A549 (cell line): ENCODE data around the gene RASSF4. TPM values are rescaled to one million over a fixed set of nuclear protein-coding genes. Genes with fewer than 3 reads are reported as not detected.

ENCODE experiments used
- ATAC-seq, 2 experiments: fragments of 200-7000 bp in 1 of 2; fragments of >200 bp in 1 of 2; cut with Nextera tagmentation in 1 of 2; cut with Tn5 transposase in 1 of 2; 3 replicates each; pipeline versions ENCODE4 v1.8.0 to v1.9.1; 2018 to 2020; ENCODE audit warnings: mild to moderate bottlenecking in 1 of 2, moderate library complexity in 1 of 2
- CTCF ChIA-PET: fragments of 300-600 bp; sonication (Branson Sonifier 250); formaldehyde crosslinking; extraction: SDS; loops from one replicate; lab custom pipeline; 2021; ENCODE audit warnings: antibody characterized with exemption, inconsistent platforms; lab: Yijun Ruan, JAX
- POLR2A ChIA-PET: fragments of 350-600 bp; formaldehyde crosslinking; extraction: SDS; loops from one replicate; lab custom pipeline; 2021; ENCODE audit warnings: antibody characterized with exemption, inconsistent platforms; lab: Yijun Ruan, JAX
- DNase-seq, 2 experiments: peaks; one replicate each; pipeline versions ENCODE4 v3.0.0 to v3.0.0-alpha.2; 2011 to 2016; ENCODE audit warnings: low read depth in 1 of 2, low spot score in 1 of 2
- FAIRE-seq: peaks from 2 replicates; lab custom pipeline; 2011; peaks lifted over from hg19 to GRCh38; lab: Jason Lieb, UNC
- H3K27ac ChIP-seq, 2 experiments: fragments of >200 bp; sonication (Bioruptor Twin); formaldehyde crosslinking; 3 replicates each; pipeline ENCODE4 v1.5.1; 2016 to 2017
- H3K4me1 ChIP-seq: fragments of >200 bp; sonication (Bioruptor Twin); formaldehyde crosslinking; 3 replicates; pipeline ENCODE4 v1.6.1; 2016
- H3K4me2 ChIP-seq: fragments of >200 bp; sonication (Bioruptor Twin); formaldehyde crosslinking; 3 replicates; pipeline ENCODE4 v1.6.1; 2016
- H3K4me3 ChIP-seq: fragments of >200 bp; sonication (Bioruptor Twin); formaldehyde crosslinking; 3 replicates; pipeline ENCODE4 v1.5.1; 2016
- H3K9me3 ChIP-seq: fragments of >200 bp; sonication (Bioruptor Twin); formaldehyde crosslinking; 3 replicates; pipeline ENCODE4 v1.6.1; 2016
- BHLHE40 ChIP-seq: IDR thresholded peaks from 2 replicates; pipeline ENCODE4 v1.6.1; 2012; ENCODE audit warnings: low read depth, low read length, inconsistent platforms
- ELK1 ChIP-seq: fragments of 150-350 bp; IDR thresholded peaks from 2 replicates; pipeline ENCODE4 v1.6.1; 2014; ENCODE audit warnings: low read depth, mild to moderate bottlenecking, low read length
- EP300 ChIP-seq, 2 experiments: fragments of >200 bp; sonication (Bioruptor Twin); formaldehyde crosslinking; IDR thresholded peaks; 2 replicates in 1 of 2; 3 replicates in 1 of 2; pipeline ENCODE4 v1.6.1; 2016 to 2017
- GATA3 ChIP-seq: IDR thresholded peaks from 2 replicates; pipeline ENCODE4 v1.6.1; 2012; ENCODE audit warnings: borderline replicate concordance
- HDAC2 ChIP-seq: fragments of 200-600 bp; sonication (generic); IDR thresholded peaks from 2 replicates; pipeline ENCODE4 v1.6.1; 2016
- HOXA7 ChIP-seq: fragments of 250-450 bp; sonication (Bioruptor Pico); IDR thresholded peaks from 2 replicates; pipeline ENCODE4 v1.5.0; 2020; ENCODE audit warnings: mild to moderate bottlenecking, moderate library complexity
- HOXB5 ChIP-seq: fragments of 250-450 bp; sonication (Bioruptor Pico); IDR thresholded peaks from 2 replicates; pipeline ENCODE4 v1.5.0; 2020; ENCODE audit warnings: mild to moderate bottlenecking, moderate library complexity
- KDM5A ChIP-seq: fragments of 200-600 bp; sonication (generic); IDR thresholded peaks from 2 replicates; pipeline ENCODE4 v1.6.1; 2016; ENCODE audit warnings: antibody characterized with exemption, mild to moderate bottlenecking
- NR3C1 ChIP-seq: fragments of >200 bp; sonication (Bioruptor Twin); formaldehyde crosslinking; IDR thresholded peaks from 3 replicates; pipeline ENCODE4 v1.6.1; 2017
- PHF8 ChIP-seq: fragments of 200-600 bp; sonication (generic); IDR thresholded peaks from 2 replicates; pipeline ENCODE4 v1.6.1; 2016; ENCODE audit warnings: low read depth, mild to moderate bottlenecking, antibody characterized with exemption, moderate library complexity, borderline replicate concordance
- RFX5 ChIP-seq: fragments of 450-650 bp; IDR thresholded peaks from 2 replicates; pipeline ENCODE4 v1.7.1; 2014; ENCODE audit warnings: antibody characterized with exemption, mild to moderate bottlenecking, moderate library complexity
- RNF2 ChIP-seq: fragments of 200-600 bp; sonication (generic); IDR thresholded peaks from 2 replicates; pipeline ENCODE4 v1.6.1; 2016; ENCODE audit warnings: low read depth, mild to moderate bottlenecking, antibody characterized with exemption, moderate library complexity, borderline replicate concordance
- SMC3 ChIP-seq: fragments of >200 bp; sonication (Bioruptor Twin); formaldehyde crosslinking; IDR thresholded peaks from 3 replicates; pipeline ENCODE4 v1.6.1; 2018; ENCODE audit warnings: inconsistent platforms
- USF2 ChIP-seq: fragments of 450-650 bp; IDR thresholded peaks from 2 replicates; pipeline ENCODE4 v1.6.1; 2014; ENCODE audit warnings: antibody characterized with exemption
- ZNF302 ChIP-seq: fragments of 250-450 bp; sonication (Bioruptor Pico); IDR thresholded peaks from 2 replicates; pipeline ENCODE4 v1.9.0; 2021; ENCODE audit warnings: inconsistent platforms, mild to moderate bottlenecking, moderate library complexity
- WGBS: methylation state at CpG from one replicate; pipeline ENCODE4 v1.1.6; 2017; ENCODE audit errors: missing lambda C conversion rate; 5-methylcytosine and 5-hydroxymethylcytosine counted together
- polyA plus RNA-seq, 4 experiments: library from polyadenylated mRNA; depleted of rRNA in 3 of 4; stranded (reverse); fragments of >200 nt; fragmentation: RNase III in 1 of 4; extraction: RNeasy Plus Mini Kit Qiagen cat#74134 plus additional on column Dnase treatment in 1 of 4; gene quantifications; 2 replicates in 3 of 4; 3 replicates in 1 of 4; pipeline ENCODE4 v1.2.3, GENCODE V29; 2011 to 2017
- TF ChIP-seq, protein P1 (sequence below): fragments of >200 bp; sonication (Bioruptor Twin); formaldehyde crosslinking; IDR thresholded peaks from 3 replicates; pipeline ENCODE4 v1.6.1; 2016

Gene RASSF4
- polyA plus RNA-seq, 2 of the 4 experiments (the other 2 are of a cell fraction): 1.9 to 2.2 TPM

DNA sequence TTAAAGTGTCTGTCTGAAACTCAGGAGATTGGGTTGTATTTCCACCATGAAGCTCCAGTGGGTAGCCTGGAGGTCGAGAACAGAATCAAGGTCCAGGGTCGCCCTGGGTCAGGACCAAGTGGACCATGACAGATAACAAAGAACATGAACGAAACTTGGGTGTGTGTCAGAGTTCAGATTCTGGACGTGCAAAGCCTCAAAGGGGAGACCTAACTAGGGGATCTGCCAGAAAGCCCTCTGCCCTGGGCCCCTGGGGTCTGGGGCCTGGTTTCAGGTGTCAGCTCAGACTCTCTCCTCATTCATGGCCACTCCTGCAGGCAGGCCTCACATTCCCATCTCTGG lies 1.6 kb downstream of the RASSF4 start:
- H3K4me1 ChIP-seq: peaks cover 15% of the 10 kb centered on the region; the same call in 2 of the 3 replicates
- TF ChIP-seq, protein P1, sequence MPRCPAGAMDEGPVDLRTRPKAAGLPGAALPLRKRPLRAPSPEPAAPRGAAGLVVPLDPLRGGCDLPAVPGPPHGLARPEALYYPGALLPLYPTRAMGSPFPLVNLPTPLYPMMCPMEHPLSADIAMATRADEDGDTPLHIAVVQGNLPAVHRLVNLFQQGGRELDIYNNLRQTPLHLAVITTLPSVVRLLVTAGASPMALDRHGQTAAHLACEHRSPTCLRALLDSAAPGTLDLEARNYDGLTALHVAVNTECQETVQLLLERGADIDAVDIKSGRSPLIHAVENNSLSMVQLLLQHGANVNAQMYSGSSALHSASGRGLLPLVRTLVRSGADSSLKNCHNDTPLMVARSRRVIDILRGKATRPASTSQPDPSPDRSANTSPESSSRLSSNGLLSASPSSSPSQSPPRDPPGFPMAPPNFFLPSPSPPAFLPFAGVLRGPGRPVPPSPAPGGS: no peak
- DNase-seq (no peak), FAIRE-seq (no peak), ATAC-seq (no peak)
- no peak overlapping the region for H3K4me2 ChIP-seq
- ChIA-PET CTCF (interaction anchor here (0.8 to 4.7 kb wide), 5 partner anchors 11 to 34 kb away, joined by 3 to 22 read pairs (median 5); no protein-coding TSS in a partner anchor), POLR2A (no interaction called here)
- no peaks in the 10 kb centered on the region for H3K9me3 ChIP-seq
- H3K27ac ChIP-seq: no peak overlapping the region
- no peak overlapping the region for H3K4me3 ChIP-seq
- 85% methylated on average over 3 of the region's 4 CpGs for WGBS

- Histone ChIP-seq H3K27ac (no peak overlapping the region), H3K4me3 (no peak overlapping the region), H3K9me3 (no peaks in the 10 kb centered on the region), H3K4me2 (no peak overlapping the region), H3K4me1 (peaks cover 19% of the 10 kb centered on the region; the same call in 2 of the 3 replicates)
- WGBS: 84% methylated on average over 11 of the region's 11 CpGs
- ChIA-PET CTCF (interaction anchor here (0.5 to 4.7 kb wide), 9 partner anchors 9 to 1411 kb away, joined by 3 to 22 read pairs (median 5); partner anchors contain the start of gene DEPP1), POLR2A (interaction anchor here (0.6 to 1.5 kb wide), 2 partner anchors 14 to 24 kb away, joined by 3 to 8 read pairs; no protein-coding TSS in a partner anchor)
- no peak for ATAC-seq
- no peak for FAIRE-seq
- DNase-seq: no peak
- no peak for TF ChIP-seq PHF8
- TF ChIP-seq GATA3: no peak
- no peak for TF ChIP-seq HOXB5 (CRISPR knock-in tag)
- TF ChIP-seq ZNF302: no peak
- no peak for TF ChIP-seq KDM5A
- TF ChIP-seq BHLHE40: no peak
- TF ChIP-seq ELK1: no peak
- TF ChIP-seq HDAC2: no peak
Observed at GRCh38 chr10:44961931-44962750, 2.5 kb downstream of the RASSF4 start.

- FAIRE-seq (no peak), ATAC-seq (no peak), DNase-seq (no peak)
- Histone ChIP-seq H3K4me2 (no peak overlapping the region), H3K4me3 (no peak overlapping the region), H3K4me1 (peaks cover 18% of the 10 kb centered on the region; the same call in 2 of the 3 replicates), H3K27ac (peak overlapping the region in 1 of 2 experiments; percentile 46; a peak in 1 of 6 replicates), H3K9me3 (no peaks in the 10 kb centered on the region)
- 85% methylated on average over 19 of the region's 19 CpGs for WGBS
- no peak for TF ChIP-seq RFX5
- TF ChIP-seq EP300 (IDR thresholded peaks at IDR 0.05): no peak
- no peak for TF ChIP-seq SMC3
- no peak for TF ChIP-seq PHF8
- no peak for TF ChIP-seq USF2
- no peak for TF ChIP-seq ZNF302
- no peak for TF ChIP-seq RNF2
- TF ChIP-seq HOXA7 (CRISPR knock-in tag): no peak
- no peak for TF ChIP-seq NR3C1
- POLR2A ChIA-PET: interaction anchor here (0.6 to 1.5 kb wide), 3 partner anchors 13 to 23 kb away, joined by 3 to 8 read pairs (median 5); partner anchors contain the start of gene DEPP1
- CTCF ChIA-PET: interaction anchor here (0.5 to 4.7 kb wide), 10 partner anchors 10 to 1497 kb away, joined by 3 to 22 read pairs (median 4); partner anchors contain the start of gene DEPP1
Observed at GRCh38 chr10:44962870-44963738, 3.5 kb downstream of the RASSF4 start.
